Activated CD4-positive, alpha-beta memory T cell treated with anti-CD3 and anti-CD28 coated beads, Interleukin-2, amount 10 ng/mL, durations not matched to agents 7 days and 5 days (primary cell): ENCODE results near the gene ANKFN1. TPM values are rescaled to one million over a fixed set of nuclear protein-coding genes. Genes with fewer than 3 reads are reported as not detected.

Experiments used
- CTCF ChIA-PET: fragments of 350-600 bp; sonication (Branson Sonifier 250); formaldehyde crosslinking; loops from one replicate; lab custom pipeline; 2021; ENCODE audit warnings: antibody characterized with exemption, inconsistent platforms; lab: Charles Lee
- POLR2A ChIA-PET: fragments of 350-600 bp; sonication (Branson Sonifier 250); formaldehyde crosslinking; loops from one replicate; lab custom pipeline; 2021; ENCODE audit warnings: antibody characterized with exemption; lab: Charles Lee
- DNase-seq: peaks from one replicate; pipeline ENCODE4 v3.0.0-alpha.2; 2020
- H3K27ac Mint-ChIP-seq: one replicate; pipeline ENCODE4 v1.8.0; 2021; ENCODE audit warnings: mild to moderate bottlenecking, mixed read lengths
- H3K27me3 Mint-ChIP-seq: one replicate; pipeline ENCODE4 v1.8.0; 2021; ENCODE audit warnings: mixed read lengths
- H3K36me3 Mint-ChIP-seq: one replicate; pipeline ENCODE4 v1.8.0; 2021; ENCODE audit warnings: low read depth, mixed read lengths
- H3K4me1 Mint-ChIP-seq: one replicate; pipeline ENCODE4 v1.8.0; 2021; ENCODE audit warnings: mixed read lengths
- H3K4me3 Mint-ChIP-seq: one replicate; pipeline ENCODE4 v1.8.0; 2021; ENCODE audit warnings: mild to moderate bottlenecking, mixed read lengths
- H3K9me3 Mint-ChIP-seq: one replicate; pipeline ENCODE4 v1.8.0; 2021; ENCODE audit warnings: mixed read lengths
- total RNA-seq, 2 experiments: library from RNA; stranded (reverse); gene quantifications; one replicate each; pipeline ENCODE4 v1.2.3, GENCODE V29; 2021

ANKFN1 gene
- total RNA-seq, 2 experiments from 2014 or later = not detected

- no peak overlapping the region for H3K4me3 Mint-ChIP-seq
- ChIA-PET POLR2A (no interaction called here), CTCF (no interaction called here)
- H3K27ac Mint-ChIP-seq = no peak overlapping the region
- H3K27me3 Mint-ChIP-seq = peaks cover 25% of the 10 kb centered on the region
- H3K36me3 Mint-ChIP-seq = no peaks in the 10 kb centered on the region
- H3K9me3 Mint-ChIP-seq = no peaks in the 10 kb centered on the region
- H3K4me1 Mint-ChIP-seq = no peaks in the 10 kb centered on the region
- no peak for DNase-seq
Observed at GRCh38 chr17:56436142-56436541, 282.9 kb downstream of the ANKFN1 start.

GRCh38 chr17:56440419-56440818 is 287.1 kb downstream of the ANKFN1 start:
- no peak for DNase-seq
- Mint-ChIP-seq H3K27me3 (peaks cover 18% of the 10 kb centered on the region), H3K4me3 (no peak overlapping the region), H3K27ac (no peak overlapping the region), H3K4me1 (no peaks in the 10 kb centered on the region), H3K9me3 (no peaks in the 10 kb centered on the region), H3K36me3 (no peaks in the 10 kb centered on the region)
- CTCF ChIA-PET = no interaction called here
- POLR2A ChIA-PET = no interaction called here

GRCh38 chr17:56441308-56441707 is 288.0 kb downstream of the ANKFN1 start:
- peaks cover 18% of the 10 kb centered on the region for H3K27me3 Mint-ChIP-seq
- no peak for DNase-seq
- H3K27ac Mint-ChIP-seq = no peak overlapping the region
- H3K36me3 Mint-ChIP-seq = no peaks in the 10 kb centered on the region
- no peaks in the 10 kb centered on the region for H3K9me3 Mint-ChIP-seq
- H3K4me3 Mint-ChIP-seq = no peak overlapping the region
- CTCF ChIA-PET = no interaction called here
- POLR2A ChIA-PET = no interaction called here
- H3K4me1 Mint-ChIP-seq = no peaks in the 10 kb centered on the region

GRCh38 chr17:56445692-56446411 is 292.6 kb downstream of the ANKFN1 start:
- no peak for DNase-seq
- ChIA-PET CTCF (no interaction called here), POLR2A (no interaction called here)
- Mint-ChIP-seq H3K4me3 (no peak overlapping the region), H3K4me1 (no peaks in the 10 kb centered on the region), H3K9me3 (no peaks in the 10 kb centered on the region), H3K27ac (no peak overlapping the region), H3K36me3 (no peaks in the 10 kb centered on the region), H3K27me3 (peaks cover 7% of the 10 kb centered on the region)

GRCh38 chr17:56447171-56447570 is 293.9 kb downstream of the ANKFN1 start:
- ChIA-PET CTCF (no interaction called here), POLR2A (no interaction called here)
- Mint-ChIP-seq H3K36me3 (no peaks in the 10 kb centered on the region), H3K4me1 (no peaks in the 10 kb centered on the region), H3K9me3 (no peaks in the 10 kb centered on the region), H3K27me3 (peaks cover 7% of the 10 kb centered on the region), H3K4me3 (no peak overlapping the region), H3K27ac (no peak overlapping the region)
- DNase-seq = no peak

- no peaks in the 10 kb centered on the region for H3K9me3 Mint-ChIP-seq
- CTCF ChIA-PET = no interaction called here
- peaks cover 7% of the 10 kb centered on the region for H3K27me3 Mint-ChIP-seq
- no peak overlapping the region for H3K27ac Mint-ChIP-seq
- no peaks in the 10 kb centered on the region for H3K4me1 Mint-ChIP-seq
- H3K4me3 Mint-ChIP-seq = no peak overlapping the region
- no peak for DNase-seq
- no peaks in the 10 kb centered on the region for H3K36me3 Mint-ChIP-seq
- POLR2A ChIA-PET = no interaction called here
Observed at GRCh38 chr17:56448371-56448770, 295.1 kb downstream of the ANKFN1 start.

GRCh38 chr17:56449176-56449575 is 295.9 kb downstream of the ANKFN1 start:
- peaks cover 9% of the 10 kb centered on the region for H3K27me3 Mint-ChIP-seq
- CTCF ChIA-PET = no interaction called here
- no peaks in the 10 kb centered on the region for H3K4me1 Mint-ChIP-seq
- H3K9me3 Mint-ChIP-seq = no peaks in the 10 kb centered on the region
- no peak overlapping the region for H3K27ac Mint-ChIP-seq
- H3K4me3 Mint-ChIP-seq = no peak overlapping the region
- POLR2A ChIA-PET = no interaction called here
- DNase-seq = no peak
- H3K36me3 Mint-ChIP-seq = no peaks in the 10 kb centered on the region

- CTCF ChIA-PET = no interaction called here
- POLR2A ChIA-PET = no interaction called here
Observed at GRCh38 chr17:56451629-56452028, 298.4 kb downstream of the ANKFN1 start.

GRCh38 chr17:56452461-56452860 is 299.2 kb downstream of the ANKFN1 start:
- Mint-ChIP-seq H3K4me3 (no peak overlapping the region), H3K4me1 (no peaks in the 10 kb centered on the region), H3K27me3 (peaks cover 14% of the 10 kb centered on the region), H3K27ac (no peak overlapping the region), H3K36me3 (no peaks in the 10 kb centered on the region), H3K9me3 (no peaks in the 10 kb centered on the region)
- ChIA-PET CTCF (no interaction called here), POLR2A (no interaction called here)
- DNase-seq = no peak

More at GRCh38 chr17:56451629-56452028, 298.4 kb downstream of the ANKFN1 start:
- H3K27me3 Mint-ChIP-seq = peaks cover 14% of the 10 kb centered on the region
- no peaks in the 10 kb centered on the region for H3K36me3 Mint-ChIP-seq
- no peaks in the 10 kb centered on the region for H3K4me1 Mint-ChIP-seq
- H3K9me3 Mint-ChIP-seq = no peaks in the 10 kb centered on the region
- H3K27ac Mint-ChIP-seq = no peak overlapping the region
- H3K4me3 Mint-ChIP-seq = no peak overlapping the region
- DNase-seq = no peak

GRCh38 chr17:56457501-56457900 is 304.2 kb downstream of the ANKFN1 start:
- Mint-ChIP-seq H3K4me1 (no peaks in the 10 kb centered on the region), H3K4me3 (no peak overlapping the region), H3K27me3 (peaks cover 13% of the 10 kb centered on the region), H3K36me3 (no peaks in the 10 kb centered on the region), H3K27ac (no peak overlapping the region), H3K9me3 (no peaks in the 10 kb centered on the region)
- ChIA-PET POLR2A (no interaction called here), CTCF (no interaction called here)
- no peak for DNase-seq

GRCh38 chr17:56465886-56466285 is 312.6 kb downstream of the ANKFN1 start:
- Mint-ChIP-seq H3K4me3 (no peak overlapping the region), H3K4me1 (no peaks in the 10 kb centered on the region), H3K27me3 (peaks cover 3% of the 10 kb centered on the region), H3K36me3 (no peaks in the 10 kb centered on the region), H3K27ac (no peak overlapping the region), H3K9me3 (no peaks in the 10 kb centered on the region)
- DNase-seq = no peak
- ChIA-PET POLR2A (no interaction called here), CTCF (no interaction called here)

- POLR2A ChIA-PET = no interaction called here
- Mint-ChIP-seq H3K27me3 (peaks cover 3% of the 10 kb centered on the region), H3K4me3 (no peak overlapping the region), H3K27ac (no peak overlapping the region), H3K36me3 (no peaks in the 10 kb centered on the region), H3K9me3 (no peaks in the 10 kb centered on the region), H3K4me1 (no peaks in the 10 kb centered on the region)
- CTCF ChIA-PET = interaction anchor here (1.2 kb wide), 1 partner anchor 31 kb away, joined by 3 read pairs; no protein-coding TSS in a partner anchor
- DNase-seq = no peak
Observed at GRCh38 chr17:56468840-56469239, 315.6 kb downstream of the ANKFN1 start.

- CTCF ChIA-PET = no interaction called here
- peaks cover 7% of the 10 kb centered on the region for H3K27me3 Mint-ChIP-seq
Observed at GRCh38 chr17:56471696-56472095, 318.4 kb downstream of the ANKFN1 start.

GRCh38 chr17:56475116-56475515 is 321.8 kb downstream of the ANKFN1 start:
- H3K4me3 Mint-ChIP-seq = no peak overlapping the region
- no peak overlapping the region for H3K27ac Mint-ChIP-seq
- ChIA-PET CTCF (no interaction called here), POLR2A (no interaction called here)
- H3K27me3 Mint-ChIP-seq = peaks cover 15% of the 10 kb centered on the region
- H3K36me3 Mint-ChIP-seq = no peaks in the 10 kb centered on the region
- no peaks in the 10 kb centered on the region for H3K9me3 Mint-ChIP-seq
- peaks cover 1% of the 10 kb centered on the region for H3K4me1 Mint-ChIP-seq
- DNase-seq = no peak

More at GRCh38 chr17:56471696-56472095, 318.4 kb downstream of the ANKFN1 start:
- H3K4me1 Mint-ChIP-seq = peaks cover 1% of the 10 kb centered on the region
- H3K36me3 Mint-ChIP-seq = no peaks in the 10 kb centered on the region
- no peak for DNase-seq
- POLR2A ChIA-PET = no interaction called here
- H3K27ac Mint-ChIP-seq = no peak overlapping the region
- H3K4me3 Mint-ChIP-seq = no peak overlapping the region
- no peaks in the 10 kb centered on the region for H3K9me3 Mint-ChIP-seq
